Ramos (cell line): Measurements from ENCODE around the gene DHX16.

Source experiments
- in situ Hi-C: fragments of 300-500 bp; cut with MboI; formaldehyde crosslinking; loops from one replicate; pipeline ENCODE4 v1.14.3; 2022; ENCODE audit warnings: low sequenced_read_pairs; ENCODE audit not compliant: unreplicated experiment

DHX16 gene

GRCh38 chr6:30700340-30700739 is 27.5 kb upstream of the DHX16 start:
- in situ Hi-C loops: no loop called here

DNA sequence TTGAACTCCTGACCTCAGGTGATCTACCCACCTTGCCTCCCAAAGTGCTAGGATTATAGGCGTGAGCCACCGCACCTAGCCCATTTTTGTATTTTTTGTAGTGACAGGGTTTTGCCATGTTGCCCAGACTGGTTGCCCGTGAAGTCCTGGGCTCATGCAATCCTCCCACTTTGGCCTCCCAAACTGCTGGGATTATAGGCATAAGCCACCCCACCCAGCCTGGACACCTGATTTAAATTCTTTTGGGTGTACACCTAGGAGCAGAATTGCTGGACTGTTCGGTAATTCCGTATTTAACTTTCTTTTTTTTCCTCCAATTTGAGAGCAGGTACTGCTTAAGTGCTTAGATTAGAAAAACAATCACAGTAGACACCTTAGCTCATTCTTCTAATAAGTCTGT is 23.6 kb upstream of the DHX16 start:
- in situ Hi-C loops: no loop called here

GRCh38 chr6:30691208-30691847 is 18.5 kb upstream of the DHX16 start:
- in situ Hi-C loops: no loop called here

GRCh38 chr6:30690403-30691207 is 17.8 kb upstream of the DHX16 start, which contains the start of gene NRM:
Gene NRM (minus strand): TSS chr6:30690984. CDS start chr6:30690974, 10 bp downstream.
- in situ Hi-C loops: no loop called here

DNA sequence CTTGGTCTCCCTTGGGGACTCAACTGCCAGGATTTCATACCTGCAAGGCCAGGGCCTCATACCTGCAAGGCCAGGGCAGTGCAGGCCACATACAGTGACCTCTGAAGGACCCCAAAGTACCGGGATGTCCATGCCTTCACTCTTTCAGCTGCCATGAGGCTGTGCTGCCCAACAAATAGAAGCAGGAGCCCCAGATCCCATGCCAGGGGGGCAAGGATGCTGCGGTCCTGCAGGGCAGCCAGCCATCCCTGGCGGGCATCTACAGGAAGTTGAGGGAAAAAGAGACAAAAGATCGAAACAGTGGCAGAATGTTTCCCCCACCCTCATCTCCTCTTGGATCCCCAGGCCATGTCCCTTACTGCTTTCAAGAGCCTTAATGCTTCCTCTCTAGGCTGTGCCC is 17.2 kb upstream of the DHX16 start:
- in situ Hi-C loops: no loop called here

DNA sequence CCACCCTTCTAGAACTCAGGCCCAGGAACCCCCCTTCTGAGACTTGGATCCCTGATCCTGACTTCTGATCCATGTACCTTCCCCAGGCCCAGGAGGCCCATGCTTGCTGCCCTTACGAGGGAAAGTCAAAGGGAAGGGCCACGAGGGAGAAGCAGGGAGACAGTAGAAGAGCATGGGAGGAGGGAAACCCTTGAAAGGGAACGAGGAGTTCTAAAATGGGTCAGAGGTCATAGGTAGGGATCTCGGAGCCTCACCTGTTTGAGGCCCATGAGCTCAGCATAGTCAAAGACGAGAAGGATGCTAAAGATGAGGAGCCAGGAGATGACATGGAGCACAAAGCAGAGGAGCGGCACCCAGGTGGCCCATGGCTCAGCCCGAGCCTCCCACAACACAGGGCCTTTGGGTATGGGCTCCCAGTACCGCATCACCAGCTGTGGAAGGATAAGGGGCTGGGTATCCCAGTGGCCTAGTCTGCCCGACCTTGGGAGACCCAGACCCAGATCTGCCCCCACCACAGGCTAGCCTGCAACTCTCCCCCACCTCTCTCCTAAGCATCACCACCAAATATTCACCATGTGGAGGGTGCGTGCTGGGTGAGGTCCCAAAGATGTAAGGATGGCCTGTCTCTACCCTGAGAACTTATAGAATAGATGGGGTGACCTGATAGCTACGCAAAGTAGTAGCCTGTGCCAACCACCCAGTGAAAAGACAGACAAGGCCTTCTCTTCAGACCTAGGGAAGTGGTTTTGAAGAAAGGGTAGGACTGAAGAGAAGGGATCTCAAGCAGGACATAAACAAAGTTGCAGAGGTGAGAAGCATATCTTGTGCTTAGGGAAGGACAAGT is 16.4 kb upstream of the DHX16 start:
- in situ Hi-C loops: no loop called here

GRCh38 chr6:30688569-30688968 is 15.8 kb upstream of the DHX16 start:
- in situ Hi-C loops: no loop called here

DNA sequence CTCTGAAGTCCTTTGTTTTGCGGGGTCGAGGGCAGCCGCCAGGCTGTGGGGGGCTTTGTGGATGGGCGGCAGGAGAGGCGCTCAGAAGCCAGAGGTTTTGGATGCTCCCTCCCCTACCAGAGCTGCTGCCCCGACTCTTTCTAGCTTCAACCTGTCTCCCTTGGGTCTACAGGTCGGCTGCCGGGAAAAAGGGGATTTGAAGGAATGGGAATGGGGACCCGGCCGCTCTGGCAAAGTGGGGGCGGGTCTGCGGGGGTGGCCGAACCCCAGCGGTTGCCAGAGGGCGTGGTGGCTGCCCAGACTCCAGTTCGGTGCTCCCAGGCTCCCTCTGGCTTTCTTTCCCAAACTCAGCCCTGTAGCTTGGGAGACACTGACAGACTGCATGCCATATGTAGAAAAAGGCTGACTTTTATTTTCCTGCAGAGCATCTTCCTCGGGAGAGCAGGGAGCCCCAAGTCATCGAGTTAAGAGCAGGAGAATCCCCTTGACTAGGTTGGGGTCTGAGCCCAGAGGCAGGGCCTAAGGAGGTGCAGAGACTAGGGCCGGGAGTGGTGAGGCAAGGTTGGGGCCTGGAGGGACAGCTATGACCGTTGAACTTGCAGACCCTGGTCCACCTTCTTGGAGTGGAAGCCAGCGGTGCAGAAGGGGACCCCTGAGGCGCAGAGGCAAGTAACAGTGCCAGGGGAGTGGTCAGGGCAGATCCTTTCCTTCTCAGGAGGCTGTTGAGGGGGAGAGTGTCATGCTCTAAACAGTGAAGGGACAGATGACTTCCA is 15.0 kb upstream of the DHX16 start:
- in situ Hi-C loops: no loop called here

DNA sequence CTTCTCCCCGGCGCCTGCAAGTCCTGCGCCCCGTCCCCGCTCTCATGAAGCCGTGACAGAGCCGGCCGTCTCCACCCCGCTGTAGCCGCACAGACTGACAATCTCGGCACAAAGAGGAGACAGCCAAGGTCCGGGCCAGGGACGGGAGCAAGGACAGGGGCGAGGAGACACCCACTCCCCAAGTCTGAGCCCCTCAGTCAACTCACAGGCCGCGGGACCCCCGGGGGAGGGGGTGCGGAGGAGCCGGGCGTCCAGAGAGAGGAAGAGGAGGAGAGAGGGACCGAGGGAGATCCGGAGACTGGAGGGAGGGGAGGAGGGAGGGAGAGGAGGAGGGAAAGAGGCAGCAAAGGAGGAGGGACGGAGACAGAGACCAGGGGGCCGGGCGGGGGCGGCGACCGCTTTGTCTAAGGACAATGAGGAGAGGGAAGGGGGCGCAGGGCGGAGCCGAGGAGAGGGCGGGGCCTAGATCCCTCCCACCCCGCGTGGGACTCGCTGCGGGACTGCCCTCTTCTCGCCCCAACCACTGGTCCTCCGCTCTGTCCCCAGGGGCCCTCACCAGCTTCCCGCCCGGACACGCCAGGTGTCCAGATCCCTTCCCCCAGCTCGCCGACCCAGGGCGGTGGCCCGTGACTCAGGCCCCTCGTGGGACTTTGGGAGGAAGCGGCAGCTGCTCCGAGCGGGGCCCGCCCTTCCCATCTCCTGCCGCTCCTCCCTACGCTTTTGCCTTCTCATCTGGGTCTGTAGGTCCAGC is 14.3 kb upstream of the DHX16 start:
- in situ Hi-C loops: no loop called here

DNA sequence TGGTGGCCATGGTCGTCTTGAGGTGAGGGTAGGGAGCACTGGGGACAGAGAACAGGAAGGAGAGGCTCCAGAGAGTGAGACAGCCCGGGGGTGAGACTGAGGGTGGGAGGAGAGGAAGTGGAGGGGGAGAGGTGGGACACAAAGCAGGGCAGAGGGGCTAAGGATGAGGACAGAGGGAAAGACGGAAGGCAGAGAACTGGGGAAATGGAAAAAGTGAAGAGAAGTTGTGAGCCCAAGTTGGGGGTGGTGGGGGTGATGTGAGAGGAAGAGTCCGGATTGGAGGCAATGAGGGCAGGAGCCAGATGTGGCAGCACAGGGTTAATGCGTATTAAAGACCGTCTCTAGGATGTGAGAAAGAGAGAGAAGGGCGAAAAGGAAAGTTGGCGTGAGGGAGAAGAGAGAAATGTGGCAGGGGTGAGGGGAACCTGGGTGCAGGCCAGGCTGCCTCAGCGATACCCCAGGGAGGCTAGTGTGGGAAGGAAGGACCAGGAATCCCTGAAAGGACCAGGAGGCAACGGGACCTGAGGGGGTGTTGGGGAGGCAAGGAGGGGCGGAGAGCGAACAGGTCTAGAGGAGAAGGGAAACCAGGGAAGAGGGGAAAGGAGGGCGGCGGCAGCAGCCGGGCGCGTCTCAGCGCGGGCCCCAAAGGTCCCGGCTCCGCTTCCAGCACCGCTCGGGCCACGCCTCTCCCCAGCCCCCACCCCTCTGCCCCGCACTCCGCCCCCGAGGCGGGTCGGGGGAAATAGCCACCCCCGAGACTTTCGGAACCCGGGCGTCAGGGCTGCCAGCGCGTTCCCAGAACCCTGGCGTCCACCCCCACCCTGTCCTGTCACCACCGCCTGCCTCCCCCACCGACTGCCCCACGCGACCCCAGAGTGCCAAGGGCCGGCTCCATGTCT is 13.5 kb upstream of the DHX16 start, which contains the start of gene PPP1R18:
Gene PPP1R18, minus strand, starts transcription at position 637 of the 899 bp plus-strand sequence. Its CDS starts 627 bp downstream, at position 10.
- in situ Hi-C loops: no loop called here

GRCh38 chr6:30685157-30686008 is 12.6 kb upstream of the DHX16 start:
- in situ Hi-C loops: no loop called here

DNA sequence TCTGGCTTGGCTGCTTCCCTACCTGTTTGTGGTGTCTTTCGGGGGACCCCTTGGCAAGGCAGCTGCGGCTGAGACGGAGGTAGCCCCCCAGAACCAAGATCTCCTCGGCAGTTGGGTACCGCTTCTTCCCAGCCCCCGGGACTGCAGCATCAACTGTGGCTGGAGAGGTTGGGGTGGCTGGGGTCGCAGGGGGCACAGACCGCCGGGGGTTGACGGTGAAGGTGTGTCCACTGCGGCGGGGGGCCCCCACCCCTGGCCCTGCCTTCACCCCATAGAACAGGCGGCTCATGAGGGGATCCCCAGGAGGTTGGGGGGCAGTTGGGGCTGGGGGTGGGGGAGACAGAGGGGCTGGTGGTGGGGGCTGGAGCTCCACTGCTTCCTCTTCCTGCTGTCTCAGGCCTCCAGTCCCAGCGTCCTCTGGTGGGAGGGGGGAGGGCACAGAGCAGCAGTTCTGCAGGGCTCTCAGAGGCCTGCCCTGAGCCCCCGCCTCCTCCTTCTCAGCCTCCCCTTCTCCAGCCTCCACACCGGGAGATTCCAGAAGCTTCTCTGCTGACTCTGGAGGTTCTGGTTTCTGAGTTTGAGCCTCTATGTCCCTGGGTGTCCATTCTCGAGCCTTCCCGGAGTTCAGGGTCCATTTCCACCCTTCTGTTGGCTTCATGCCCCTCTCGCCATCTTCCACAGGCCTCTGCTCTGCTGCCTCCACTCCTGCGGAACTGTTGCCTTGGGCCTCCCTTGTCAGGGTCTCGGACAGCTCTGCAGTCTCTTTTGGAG is 11.8 kb upstream of the DHX16 start:
- in situ Hi-C loops: no loop called here

DNA sequence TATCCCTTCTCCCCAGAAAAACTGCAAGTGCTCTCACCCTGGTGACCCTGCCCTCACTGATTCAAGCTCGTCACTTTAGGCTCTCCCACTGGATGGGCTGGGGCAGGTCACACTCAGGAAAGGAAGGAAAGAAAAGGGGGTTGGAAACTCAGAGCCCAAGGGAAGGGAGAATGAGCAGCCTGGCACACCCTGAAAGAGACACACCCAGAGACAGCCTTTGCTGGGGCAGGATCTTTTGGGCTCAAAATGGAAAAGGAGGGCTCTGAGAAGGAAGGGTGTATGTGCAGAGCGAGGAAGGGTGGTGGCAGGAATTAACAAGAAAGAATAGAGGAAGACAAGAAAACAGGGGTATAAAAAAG is 11.2 kb upstream of the DHX16 start:
- in situ Hi-C loops: no loop called here

DNA sequence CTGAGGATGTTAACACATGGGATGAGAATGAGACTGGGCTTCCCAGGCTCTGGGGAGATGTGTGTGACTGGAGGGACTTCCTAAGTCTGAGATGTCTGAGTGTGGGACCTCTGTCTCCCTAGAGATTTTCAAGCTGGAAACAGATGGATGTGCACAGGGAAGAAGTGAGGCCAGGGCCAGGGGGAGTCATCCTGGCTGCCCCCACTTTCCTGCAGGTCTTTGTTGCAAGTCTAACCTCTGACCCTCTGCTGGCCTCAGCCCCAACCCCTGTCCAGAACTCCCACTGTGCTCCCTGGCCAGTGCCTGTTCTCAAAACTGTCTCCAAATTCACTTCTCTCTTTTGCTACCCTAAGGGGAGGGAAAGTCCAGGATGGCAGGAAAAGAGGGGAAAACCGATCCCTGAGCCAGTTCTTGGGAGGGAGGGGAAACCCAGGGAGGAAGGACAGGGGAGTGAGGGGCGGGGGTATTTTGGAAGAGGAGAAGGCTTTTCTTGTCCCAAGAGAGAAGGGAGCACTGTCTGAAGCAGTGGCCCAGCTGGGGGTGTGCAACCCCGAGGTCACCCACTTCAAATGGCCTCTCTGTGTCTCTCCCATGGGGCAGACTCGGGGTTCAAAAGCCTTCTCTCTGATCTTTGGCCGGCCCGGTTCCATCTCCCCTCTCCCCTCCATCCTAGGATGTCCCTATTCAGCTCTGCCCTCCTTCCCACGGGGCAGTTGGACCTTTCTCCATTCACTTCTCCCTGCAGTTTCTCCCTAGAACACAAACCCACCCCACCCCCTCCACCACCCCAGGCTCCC is 10.6 kb upstream of the DHX16 start:
- in situ Hi-C loops: no loop called here

DNA sequence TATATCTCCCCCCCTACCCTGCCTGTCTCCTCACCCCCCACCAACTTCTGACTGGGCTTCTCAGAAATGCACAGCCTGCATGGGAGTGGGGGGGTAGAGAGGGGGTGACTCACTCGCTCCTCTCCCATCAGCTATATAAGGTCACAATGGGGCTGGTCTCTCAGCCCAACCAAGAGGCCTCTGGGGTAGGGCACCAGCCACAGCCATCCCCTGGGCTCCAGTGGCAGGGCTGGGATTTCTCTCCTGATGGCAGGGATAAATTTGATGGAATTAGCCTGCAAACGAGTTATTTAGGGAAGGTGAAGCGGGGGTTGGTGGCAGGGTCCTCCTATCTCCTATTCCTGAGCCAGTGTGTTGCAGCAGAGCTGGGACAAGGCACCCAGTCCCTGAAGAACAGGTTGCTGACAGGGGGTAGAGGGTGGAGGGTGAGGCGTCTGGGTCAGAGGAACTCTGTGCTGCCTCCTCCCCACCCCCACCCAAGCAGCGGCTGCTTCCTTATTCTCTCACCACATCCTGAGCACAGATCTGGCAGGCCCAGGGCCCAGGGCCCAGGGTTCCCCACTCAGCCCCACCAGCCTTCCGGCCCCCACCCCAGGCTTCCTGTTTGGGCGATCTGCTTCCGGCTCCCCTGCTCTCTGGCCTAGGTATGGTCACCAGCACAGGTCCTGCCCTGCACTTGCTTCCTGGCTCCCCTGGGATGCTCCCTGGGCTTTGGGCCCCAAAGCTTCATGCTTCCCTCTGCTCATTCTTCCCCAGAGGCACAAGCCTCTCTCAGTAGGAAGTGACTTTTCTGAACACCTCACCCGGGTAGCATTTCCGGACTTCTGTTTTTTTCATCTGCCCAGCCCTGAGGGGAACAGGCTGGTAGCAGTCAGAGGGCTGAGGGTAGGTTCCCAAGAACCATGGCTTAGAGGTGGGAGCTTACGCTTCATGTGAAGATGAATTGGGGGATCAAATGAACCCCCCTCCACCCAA is 9.6 kb upstream of the DHX16 start:
- in situ Hi-C loops: no loop called here
